Endothelial cell of hepatic sinusoid (primary cell): ENCODE results near the gene METRNL.

Experiments used
- in situ Hi-C: cut with HindIII; loops from 2 replicates; pipeline ENCODE4 v1.10.0; 2017; ENCODE audit warnings: low sequenced_read_pairs

Gene METRNL

GRCh38 chr17:83078378-83079351 lies 744 bp upstream of the METRNL start:
- in situ Hi-C loops: no loop called here

- in situ Hi-C loops: no loop called here
Observed at GRCh38 chr17:83079766-83080578, 563 bp downstream of the METRNL start.

DNA sequence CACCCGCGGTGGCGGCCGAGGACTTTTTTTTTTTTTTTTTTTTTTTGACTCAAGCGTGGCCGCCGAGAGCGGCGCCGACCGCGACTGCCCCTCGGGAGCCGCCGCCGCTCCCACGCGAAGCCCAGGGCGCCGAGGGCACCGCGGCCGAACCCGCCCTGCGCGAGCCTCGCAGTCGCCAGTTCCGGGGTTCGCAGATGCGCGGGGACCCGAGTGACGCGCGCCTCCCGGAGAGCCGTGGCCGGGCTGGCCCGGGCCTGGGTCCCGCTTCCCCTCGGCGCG lies 1.1 kb downstream of the METRNL start:
- in situ Hi-C loops: no loop called here

GRCh38 chr17:83080858-83081683 lies 1.7 kb downstream of the METRNL start:
- in situ Hi-C loops: no loop called here

DNA sequence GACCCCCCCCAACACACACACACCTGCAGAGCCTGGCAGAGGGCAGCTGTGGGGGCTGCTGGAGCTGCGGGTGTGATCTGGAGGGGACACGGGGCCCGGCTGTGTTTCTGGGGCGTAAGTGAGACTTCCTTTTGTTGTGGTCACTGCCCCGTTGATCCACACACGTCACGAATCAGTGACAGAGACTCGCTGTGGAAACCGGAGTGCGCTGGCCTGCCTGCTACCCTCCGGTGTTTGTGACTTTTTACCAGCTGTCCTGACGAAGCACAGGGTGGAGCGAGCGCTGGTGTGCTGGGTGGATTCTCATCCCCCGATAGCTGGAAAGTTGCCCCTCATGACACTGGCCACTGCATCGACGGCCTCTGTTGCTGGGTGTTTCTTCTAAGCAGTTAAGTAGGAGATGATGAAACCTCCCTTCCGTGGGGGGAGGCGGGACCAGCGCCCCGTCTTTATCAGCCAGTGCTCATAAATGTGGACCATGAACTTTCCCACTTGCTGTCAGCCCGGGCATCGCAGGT lies 2.3 kb downstream of the METRNL start:
- in situ Hi-C loops: no loop called here

DNA sequence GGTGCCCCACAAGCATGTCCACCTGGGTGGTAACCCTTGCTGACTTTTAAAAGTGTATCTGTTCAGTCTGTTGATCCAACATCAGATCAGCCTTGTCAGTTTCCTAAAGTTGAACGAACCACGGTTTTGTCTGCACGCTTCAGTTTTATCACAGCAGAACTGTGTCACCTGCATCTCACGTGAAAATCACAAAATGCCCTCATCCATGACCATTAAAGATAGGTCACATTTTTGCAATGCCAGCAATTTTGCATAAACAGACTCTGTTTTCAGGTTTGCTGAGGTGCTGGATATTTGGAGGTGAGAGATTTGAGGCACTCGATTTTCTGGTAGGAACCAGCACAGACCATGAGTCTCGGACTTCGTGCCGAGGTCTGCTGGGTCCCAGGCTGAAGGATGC lies 3.0 kb downstream of the METRNL start:
- in situ Hi-C loops: no loop called here

- in situ Hi-C loops: no loop called here
Observed at GRCh38 chr17:83082909-83083367, 3.5 kb downstream of the METRNL start.

DNA sequence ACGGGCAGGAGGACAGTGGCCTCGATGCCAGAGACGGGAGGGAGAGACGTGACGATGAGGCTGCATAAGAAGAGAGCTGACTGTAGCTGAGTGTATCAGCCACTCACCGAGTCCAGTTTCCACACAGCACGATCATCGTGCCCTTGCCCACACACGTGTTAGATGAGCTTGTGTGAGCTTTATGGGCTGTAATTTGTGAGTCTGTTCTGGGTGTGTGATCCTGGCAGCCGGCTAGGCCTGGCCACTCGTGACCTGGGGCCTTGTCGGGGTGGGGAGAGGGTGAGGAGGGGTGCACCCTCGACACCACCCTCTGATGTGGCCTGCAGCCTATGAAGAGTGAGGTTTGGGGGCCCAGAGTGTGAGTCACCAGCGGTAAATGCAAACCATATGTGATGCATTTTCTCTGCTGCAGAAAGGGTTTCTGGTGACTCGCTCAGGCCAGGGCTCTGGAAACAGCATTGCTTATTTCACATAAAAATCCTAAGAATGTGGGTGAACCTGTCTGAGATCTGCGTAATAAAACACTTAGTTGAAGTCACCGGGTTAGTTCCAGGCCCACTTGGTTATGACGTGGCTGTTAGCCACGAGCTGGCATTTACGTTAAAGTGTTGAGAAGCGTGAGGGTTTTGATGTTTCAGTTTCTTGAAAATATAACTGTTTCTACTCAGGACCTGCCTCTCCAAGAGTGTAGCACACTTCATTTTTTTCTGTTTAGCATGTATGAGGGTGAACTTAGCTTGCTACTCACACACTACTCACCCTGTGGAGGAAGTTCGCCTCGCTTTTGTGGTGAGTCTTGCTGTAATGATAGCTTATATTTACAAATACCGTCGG lies 4.2 kb downstream of the METRNL start:
- in situ Hi-C loops: no loop called here

GRCh38 chr17:83084214-83084613 lies 4.8 kb downstream of the METRNL start:
- in situ Hi-C loops: no loop called here

GRCh38 chr17:83084621-83085056 lies 5.2 kb downstream of the METRNL start:
- in situ Hi-C loops: no loop called here

DNA sequence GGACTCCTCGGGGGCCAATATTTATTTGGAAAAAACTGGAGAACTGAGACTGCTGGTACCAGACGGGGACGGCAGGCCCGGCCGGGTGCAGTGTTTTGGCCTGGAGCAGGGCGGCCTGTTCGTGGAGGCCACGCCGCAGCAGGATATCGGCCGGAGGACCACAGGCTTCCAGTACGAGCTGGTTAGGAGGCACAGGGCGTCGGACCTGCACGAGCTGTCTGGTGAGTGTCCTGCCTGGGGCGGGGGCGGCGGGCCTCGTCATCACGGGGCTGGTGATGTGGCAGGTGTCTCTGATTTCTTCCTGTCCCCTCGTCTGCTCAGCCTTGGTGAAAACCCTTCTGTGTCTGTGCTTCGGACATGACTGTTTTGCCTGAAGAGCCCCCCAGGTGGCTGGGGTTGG lies 5.7 kb downstream of the METRNL start:
- in situ Hi-C loops: no loop called here

GRCh38 chr17:83085526-83086198 lies 6.3 kb downstream of the METRNL start:
- in situ Hi-C loops: no loop called here

DNA sequence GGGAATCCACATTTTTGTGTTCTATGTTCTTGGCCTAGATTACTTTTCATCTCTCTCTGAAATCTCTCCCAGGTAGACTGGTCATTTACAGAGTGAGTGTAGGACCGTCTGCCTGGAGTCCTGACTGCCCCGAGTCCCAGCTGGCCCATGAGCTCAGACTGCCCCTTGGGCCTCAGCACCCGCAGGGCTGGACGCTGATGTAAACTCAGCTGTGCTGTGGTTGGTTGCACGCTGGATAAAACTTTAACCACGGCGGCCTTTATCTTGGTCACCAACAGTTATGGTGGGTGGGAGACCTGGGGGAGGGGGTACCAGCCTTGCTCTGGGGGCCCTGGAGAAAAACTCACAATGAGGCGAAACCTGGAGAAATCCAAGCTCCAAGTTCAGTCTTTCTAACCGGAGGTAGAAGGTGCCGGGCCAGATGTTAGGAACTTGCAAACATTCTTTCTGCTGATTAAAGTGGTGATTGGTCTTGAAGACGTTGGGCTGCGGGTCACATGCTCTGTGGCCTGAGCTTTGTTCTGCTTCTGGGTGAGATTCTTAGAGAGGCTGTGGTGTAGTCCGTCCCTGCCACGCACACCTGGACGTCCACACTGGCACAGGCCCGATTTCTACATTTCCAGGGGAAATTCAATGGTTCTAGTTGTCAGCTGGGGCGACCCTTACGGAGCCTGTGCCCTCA lies 6.9 kb downstream of the METRNL start:
- in situ Hi-C loops: no loop called here

GRCh38 chr17:83086907-83087787 lies 7.7 kb downstream of the METRNL start:
- in situ Hi-C loops: no loop called here

- in situ Hi-C loops: no loop called here
Observed at GRCh38 chr17:83087788-83088360, 8.5 kb downstream of the METRNL start.

DNA sequence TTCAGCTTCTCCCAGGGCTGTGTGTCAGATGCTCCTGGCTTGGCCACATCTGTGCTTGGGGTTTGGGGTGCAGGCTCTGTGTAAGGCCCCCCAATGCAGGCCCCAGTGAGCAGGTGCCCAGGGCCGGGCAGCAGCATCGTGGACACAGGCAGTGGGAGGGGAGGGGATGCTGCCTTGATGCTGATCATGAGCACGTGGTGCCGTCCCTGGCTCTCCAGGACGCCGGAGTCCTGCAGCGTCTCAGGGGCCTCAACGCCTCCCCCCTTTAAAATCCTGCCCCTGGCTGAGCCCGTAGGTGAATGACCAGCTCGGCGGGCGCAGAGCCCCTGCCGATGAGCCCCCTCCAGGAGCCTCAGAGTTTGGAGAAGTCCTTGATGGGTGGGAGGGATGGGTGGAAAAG lies 9.0 kb downstream of the METRNL start:
- in situ Hi-C loops: no loop called here

DNA sequence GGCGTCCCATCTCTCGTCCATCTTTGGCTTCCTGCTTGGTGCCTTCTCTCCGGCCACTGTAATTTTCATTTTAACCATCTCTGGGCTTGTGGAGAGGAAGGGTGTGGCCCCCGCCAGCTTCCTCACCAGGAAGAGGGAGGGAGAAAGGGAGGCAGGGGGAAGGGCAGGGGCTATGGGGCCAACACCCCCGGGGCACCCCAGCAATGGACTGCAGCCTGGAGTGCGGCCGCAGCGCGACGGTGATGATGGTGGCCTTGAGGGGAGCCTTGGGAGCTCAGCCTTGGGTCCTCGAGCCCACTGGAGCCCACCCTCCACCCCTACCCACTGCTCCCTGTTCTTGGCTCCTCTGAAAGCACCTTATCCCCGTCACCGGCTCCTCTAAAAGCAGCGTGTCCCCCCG lies 9.5 kb downstream of the METRNL start:
- in situ Hi-C loops: no loop called here
